Measurements from ENCODE around the gene COPA.

GRCh38 chr1:160363010-160363409, 20.0 kb upstream of the COPA start:
- TF ChIP-seq POLR2A (IDR thresholded peaks at IDR 0.05; ENCODE audit: low read depth, low read length) (no peak), POLR2AphosphoS5 (IDR thresholded peaks at IDR 0.05; ENCODE audit: low read depth, low read length) (no peak)
